ENCODE results near the gene SMOC1.

- TF ChIP-seq POLR2AphosphoS5 (IDR thresholded peaks at IDR 0.05; ENCODE audit: low read depth, low read length) (no peak), POLR2A (IDR thresholded peaks at IDR 0.05; ENCODE audit: low read depth, low read length) (no peak), PAX5 (IDR thresholded peaks at IDR 0.05; ENCODE audit: insufficient read depth, low read length, severe bottlenecking) (no peak), TAF1 (IDR thresholded peaks at IDR 0.05; ENCODE audit: low read depth, low read length) (no peak)
Observed at GRCh38 chr14:69909826-69910550, 30.8 kb downstream of the SMOC1 start.
